ENCODE measurements around the gene CDC42BPA. TPM values are rescaled to one million over a fixed set of nuclear protein-coding genes. Genes with fewer than 3 reads are reported as not detected.

CDC42BPA gene
- total and polyA plus RNA-seq, 2 donors (not counting 3 experiments of a cell fraction or from before 2014, with no cell fraction given) = 26.1 to 92.6 TPM

DNA sequence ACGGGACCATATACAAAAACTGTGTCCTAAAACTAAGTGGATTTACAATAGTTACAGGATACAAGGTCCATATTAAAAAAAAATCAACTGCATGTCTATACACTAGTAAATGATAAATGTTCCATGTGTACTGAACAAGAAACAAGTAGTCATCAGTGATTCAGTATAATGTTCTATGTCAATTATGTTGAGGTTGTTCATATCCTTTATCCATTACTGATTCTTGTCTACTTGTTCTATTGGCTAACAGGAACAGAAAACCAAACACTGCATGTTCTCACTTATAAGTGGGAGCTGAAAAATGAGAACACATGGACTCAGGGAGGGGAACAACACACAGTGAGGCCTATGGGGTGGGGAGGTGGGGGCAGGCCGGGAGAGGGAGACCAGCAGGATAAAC is 90.5 kb downstream of the CDC42BPA start:
- no peaks in the 10 kb centered on the region for H4K20me1 ChIP-seq (replicated peaks; ENCODE audit: control insufficient read depth, extremely low read depth, insufficient read depth, low read length)
- H3K4me1 ChIP-seq (ENCODE audit: control insufficient read depth, extremely low read depth, insufficient read depth, low read length) = peaks cover 35% of the 10 kb centered on the region
- FAIRE-seq (no peak), DNase-seq (ENCODE audit: low read depth, low spot score) (no peak)
- peak overlapping the region; percentile 11 for H3K4me2 ChIP-seq (ENCODE audit: insufficient read depth, low read length)
- no peaks in the 10 kb centered on the region for H3K9me3 ChIP-seq (replicated peaks; ENCODE audit: control insufficient read depth, insufficient read depth, low read length)
- dilution Hi-C loops (cut with MboI; ENCODE audit: extremely low pct_ligation_motif_present, low sequenced_read_pairs) (no loop called here), intact Hi-C loops (cut with micrococcal nuclease) (loop anchor here (5.0 kb wide), 1 partner anchor 45 kb away; no protein-coding TSS in a partner anchor)
- ChIA-PET CTCF (interaction anchor here (0.5 to 1.9 kb wide), 5 partner anchors 8 to 147 kb away, joined by 3 to 5 read pairs (median 3); no protein-coding TSS in a partner anchor), POLR2A (no interaction called here)
- no peak overlapping the region for H3K9ac ChIP-seq (replicated peaks; ENCODE audit: extremely low read depth, insufficient read depth, low read length)
- H3K4me3 ChIP-seq (replicated peaks in 1 of 3; ENCODE audit: insufficient read depth in 1 of 3, low read depth in 1 of 3, low read length in 3 of 3) = no peak overlapping the region
- H3K9me1 ChIP-seq (replicated peaks; ENCODE audit: control insufficient read depth, extremely low read depth, insufficient read depth, low read length) = no peaks in the 10 kb centered on the region
- no peak for TF ChIP-seq POLR2A (IDR thresholded peaks at IDR 0.05; ENCODE audit: low read depth, low read length)
- TF ChIP-seq GATA2 (IDR thresholded peaks at IDR 0.05; ENCODE audit: insufficient read depth, insufficient read length, low read depth, low read length) = peak; percentile 10
- H3K36me3 ChIP-seq (ENCODE audit: control insufficient read depth in 2 of 2, extremely low read depth in 1 of 2, insufficient read depth in 2 of 2, low read length in 2 of 2) = no peaks in the 10 kb centered on the region
- BruUV-seq (replicated peaks) = no TSS peak
- no peak overlapping the region for H2AFZ ChIP-seq (ENCODE audit: low read depth, low read length)
- no peaks in the 10 kb centered on the region for H3K27me3 ChIP-seq (ENCODE audit: control insufficient read depth in 2 of 2, insufficient read depth in 2 of 2, low read length in 2 of 2)
- no peak overlapping the region for H3K27ac ChIP-seq (ENCODE audit: insufficient read depth, low read depth, low read length)
- H3K79me2 ChIP-seq (ENCODE audit: control insufficient read depth, insufficient read depth, low read length) = peaks cover 60% of the 10 kb centered on the region

DNA sequence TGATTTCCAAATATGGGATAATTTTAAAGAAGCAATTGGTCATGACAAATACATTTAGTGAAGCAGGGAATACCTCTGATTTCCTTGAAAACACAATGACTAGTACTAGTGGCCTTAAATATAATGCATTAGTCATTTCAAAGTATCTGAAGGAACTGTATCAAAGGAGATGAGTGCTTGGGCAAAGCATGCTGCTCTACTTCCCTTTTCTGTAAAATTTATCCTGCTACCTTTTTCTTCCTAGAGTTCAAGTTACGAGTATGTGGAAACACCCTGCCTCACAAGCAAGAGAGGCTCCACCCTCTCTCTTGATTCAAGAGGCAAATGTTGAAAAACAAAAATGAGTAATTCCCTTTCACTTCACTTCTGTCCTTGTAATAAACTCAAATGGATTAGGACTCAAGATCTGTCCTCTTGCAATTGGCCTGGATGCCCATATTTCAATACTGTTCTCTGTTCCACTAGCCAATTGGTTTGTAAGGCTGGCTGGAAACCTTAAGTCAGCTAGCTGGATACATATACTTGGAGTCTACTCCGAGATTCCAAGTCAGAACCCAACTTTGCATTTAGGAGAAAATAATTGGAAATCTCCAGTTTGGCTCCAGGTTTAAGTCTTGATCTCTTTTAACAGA is 92.5 kb downstream of the CDC42BPA start:
- POLR2A ChIA-PET = no interaction called here
- Histone ChIP-seq H3K79me2 (ENCODE audit: control insufficient read depth, insufficient read depth, low read length) (peaks cover 73% of the 10 kb centered on the region), H3K27me3 (ENCODE audit: control insufficient read depth in 2 of 2, insufficient read depth in 2 of 2, low read length in 2 of 2) (no peaks in the 10 kb centered on the region), H3K4me2 (ENCODE audit: insufficient read depth, low read length) (peak overlapping the region; percentile 92), H2AFZ (ENCODE audit: low read depth, low read length) (no peak overlapping the region), H3K9ac (replicated peaks; ENCODE audit: extremely low read depth, insufficient read depth, low read length) (peak overlapping the region; percentile 8), H3K36me3 (ENCODE audit: control insufficient read depth in 2 of 2, extremely low read depth in 1 of 2, insufficient read depth in 2 of 2, low read length in 2 of 2) (no peaks in the 10 kb centered on the region), H3K9me3 (replicated peaks; ENCODE audit: control insufficient read depth, insufficient read depth, low read length) (no peaks in the 10 kb centered on the region), H3K27ac (ENCODE audit: insufficient read depth, low read depth, low read length) (peak overlapping the region; percentile 73), H3K9me1 (replicated peaks; ENCODE audit: control insufficient read depth, extremely low read depth, insufficient read depth, low read length) (no peaks in the 10 kb centered on the region), H4K20me1 (replicated peaks; ENCODE audit: control insufficient read depth, extremely low read depth, insufficient read depth, low read length) (peaks cover 2% of the 10 kb centered on the region), H3K4me3 (replicated peaks in 1 of 3; ENCODE audit: insufficient read depth in 1 of 3, low read depth in 1 of 3, low read length in 3 of 3) (peak overlapping the region in 1 of 3 experiments; percentile 36), H3K4me1 (ENCODE audit: control insufficient read depth, extremely low read depth, insufficient read depth, low read length) (peaks cover 38% of the 10 kb centered on the region)
- FAIRE-seq (peak; percentile 82), DNase-seq (ENCODE audit: low read depth, low spot score) (peak; percentile 72)
- TF ChIP-seq POLR2A (IDR thresholded peaks at IDR 0.05; ENCODE audit: low read depth, low read length) (no peak), EZH2 (IDR thresholded peaks at IDR 0.05; ENCODE audit: borderline replicate concordance, low read depth, low read length, severe bottlenecking) (no peak), JUN (IDR thresholded peaks at IDR 0.05; ENCODE audit: borderline replicate concordance, insufficient read depth, insufficient read length, low read depth) (peak; percentile 31), MYC (IDR thresholded peaks at IDR 0.05; ENCODE audit: low read depth, low read length) (no peak), FOS (IDR thresholded peaks at IDR 0.05; ENCODE audit: borderline replicate concordance, insufficient read depth, low read length) (peak; percentile 90), POLR2AphosphoS5 (IDR thresholded peaks at IDR 0.05; ENCODE audit: insufficient read depth, low read depth, low read length) (peak; percentile 31), GATA2 (IDR thresholded peaks at IDR 0.05; ENCODE audit: insufficient read depth, insufficient read length, low read depth, low read length) (no peak)
- TF ChIP-seq, protein P1, sequence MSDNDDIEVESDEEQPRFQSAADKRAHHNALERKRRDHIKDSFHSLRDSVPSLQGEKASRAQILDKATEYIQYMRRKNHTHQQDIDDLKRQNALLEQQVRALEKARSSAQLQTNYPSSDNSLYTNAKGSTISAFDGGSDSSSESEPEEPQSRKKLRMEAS (IDR thresholded peaks at IDR 0.05; ENCODE audit: insufficient read depth, insufficient read length) = no peak
- TF ChIP-seq, protein P2, sequence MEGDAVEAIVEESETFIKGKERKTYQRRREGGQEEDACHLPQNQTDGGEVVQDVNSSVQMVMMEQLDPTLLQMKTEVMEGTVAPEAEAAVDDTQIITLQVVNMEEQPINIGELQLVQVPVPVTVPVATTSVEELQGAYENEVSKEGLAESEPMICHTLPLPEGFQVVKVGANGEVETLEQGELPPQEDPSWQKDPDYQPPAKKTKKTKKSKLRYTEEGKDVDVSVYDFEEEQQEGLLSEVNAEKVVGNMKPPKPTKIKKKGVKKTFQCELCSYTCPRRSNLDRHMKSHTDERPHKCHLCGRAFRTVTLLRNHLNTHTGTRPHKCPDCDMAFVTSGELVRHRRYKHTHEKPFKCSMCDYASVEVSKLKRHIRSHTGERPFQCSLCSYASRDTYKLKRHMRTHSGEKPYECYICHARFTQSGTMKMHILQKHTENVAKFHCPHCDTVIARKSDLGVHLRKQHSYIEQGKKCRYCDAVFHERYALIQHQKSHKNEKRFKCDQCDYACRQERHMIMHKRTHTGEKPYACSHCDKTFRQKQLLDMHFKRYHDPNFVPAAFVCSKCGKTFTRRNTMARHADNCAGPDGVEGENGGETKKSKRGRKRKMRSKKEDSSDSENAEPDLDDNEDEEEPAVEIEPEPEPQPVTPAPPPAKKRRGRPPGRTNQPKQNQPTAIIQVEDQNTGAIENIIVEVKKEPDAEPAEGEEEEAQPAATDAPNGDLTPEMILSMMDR (IDR thresholded peaks at IDR 0.05; ENCODE audit: extremely low read depth in 1 of 2, insufficient read depth in 1 of 2, low read depth in 1 of 2, low read length in 2 of 2) = no peak
- BruUV-seq (replicated peaks) = TSS peak; percentile 97
- dilution Hi-C loops (cut with MboI; ENCODE audit: extremely low pct_ligation_motif_present, low sequenced_read_pairs) (no loop called here), intact Hi-C loops (cut with micrococcal nuclease) (loop anchor here (5.0 kb wide), 1 partner anchor 44 kb away; no protein-coding TSS in a partner anchor)
- CTCF ChIA-PET = interaction anchor here (0.9 kb wide), 1 partner anchor 222 kb away, joined by 3 read pairs; no protein-coding TSS in a partner anchor

Measured in endothelial cell of umbilical vein (primary cell).